Astrocyte (in vitro differentiated cells and primary cell): ENCODE measurements around the gene EMP1. TPM values are rescaled to one million over a fixed set of nuclear protein-coding genes. Genes with fewer than 3 reads are reported as not detected.

ENCODE experiments used
- DNase-seq: peaks from one replicate; pipeline ENCODE4 v3.0.0-alpha.2; 2010; ENCODE audit warnings: low read depth
- FAIRE-seq: peaks from 2 replicates; lab custom pipeline; 2011; peaks lifted over from hg19 to GRCh38; lab: Jason Lieb, UNC
- H2AFZ ChIP-seq: 2 replicates; pipeline ENCODE4 v1.6.0; 2012; ENCODE audit warnings: low read depth, low read length, inconsistent platforms
- H3K27ac ChIP-seq: 2 replicates; pipeline ENCODE4 v1.5.1; 2011; ENCODE audit warnings: low read depth, low read length, inconsistent platforms
- H3K27me3 ChIP-seq: 2 replicates; pipeline ENCODE4 v1.6.0; 2011; ENCODE audit warnings: low read length, inconsistent platforms; ENCODE audit not compliant: insufficient read depth
- H3K36me3 ChIP-seq: 2 replicates; pipeline ENCODE4 v1.5.1; 2011; ENCODE audit warnings: low read length, inconsistent platforms; ENCODE audit not compliant: insufficient read depth
- H3K4me1 ChIP-seq: 2 replicates; pipeline ENCODE4 v1.5.1; 2011; ENCODE audit warnings: low read length, inconsistent platforms; ENCODE audit not compliant: insufficient read depth
- H3K4me2 ChIP-seq: 2 replicates; pipeline ENCODE4 v1.6.0; 2012; ENCODE audit warnings: low read length, inconsistent platforms
- H3K4me3 ChIP-seq: 2 replicates; pipeline ENCODE4 v1.5.1; 2011; ENCODE audit warnings: low read depth, mild to moderate bottlenecking, low read length, inconsistent platforms; ENCODE audit not compliant: insufficient read depth
- H3K79me2 ChIP-seq: 2 replicates; pipeline ENCODE4 v1.6.0; 2012; ENCODE audit warnings: mild to moderate bottlenecking, low read length, inconsistent platforms; ENCODE audit not compliant: insufficient read depth
- H3K9ac ChIP-seq: 2 replicates; pipeline ENCODE4 v1.6.0; 2012; ENCODE audit warnings: mild to moderate bottlenecking, low read length, inconsistent platforms
- H3K9me3 ChIP-seq: 2 replicates; pipeline ENCODE4 v1.5.1; 2012; ENCODE audit warnings: low read depth, mild to moderate bottlenecking, low read length, inconsistent platforms; ENCODE audit not compliant: insufficient read depth
- H4K20me1 ChIP-seq: 2 replicates; pipeline ENCODE4 v1.6.0; 2012; ENCODE audit warnings: low read length, inconsistent platforms; ENCODE audit not compliant: insufficient read depth
- H3K27ac Mint-ChIP-seq: one replicate; pipeline ENCODE4 v1.8.0; 2021; ENCODE audit warnings: mild to moderate bottlenecking, mixed read lengths; ENCODE audit not compliant: unreplicated experiment
- H3K27me3 Mint-ChIP-seq: one replicate; pipeline ENCODE4 v1.8.0; 2021; ENCODE audit warnings: low read depth, mixed read lengths; ENCODE audit not compliant: unreplicated experiment
- H3K36me3 Mint-ChIP-seq: one replicate; pipeline ENCODE4 v1.8.0; 2021; ENCODE audit warnings: low read depth, mixed read lengths; ENCODE audit not compliant: unreplicated experiment
- H3K4me1 Mint-ChIP-seq: one replicate; pipeline ENCODE4 v1.8.0; 2021; ENCODE audit warnings: low read depth, mixed read lengths; ENCODE audit not compliant: unreplicated experiment
- H3K4me3 Mint-ChIP-seq: one replicate; pipeline ENCODE4 v1.8.0; 2021; ENCODE audit warnings: mild to moderate bottlenecking, moderate library complexity, mixed read lengths; ENCODE audit not compliant: unreplicated experiment
- H3K9me3 Mint-ChIP-seq: one replicate; pipeline ENCODE4 v1.8.0; 2021; ENCODE audit warnings: mild to moderate bottlenecking, mixed read lengths; ENCODE audit not compliant: unreplicated experiment
- EZH2 ChIP-seq: IDR thresholded peaks from 2 replicates; pipeline ENCODE4 v1.6.1; 2012; ENCODE audit warnings: mild to moderate bottlenecking, low read length, inconsistent platforms; ENCODE audit not compliant: insufficient read depth
- total RNA-seq: library from RNA; stranded (reverse); gene quantifications from 2 replicates; pipeline ENCODE4 v1.2.1, GENCODE V29; 2021
- TF ChIP-seq, protein P1 (sequence below): IDR thresholded peaks from 2 replicates; pipeline ENCODE4 v1.5.1; 2011; ENCODE audit warnings: low read depth, mild to moderate bottlenecking, inconsistent platforms, low read length, moderate library complexity; ENCODE audit not compliant: insufficient read depth

Gene EMP1
- total RNA-seq, 1 donor from 2014 or later = 71.7 TPM

DNA sequence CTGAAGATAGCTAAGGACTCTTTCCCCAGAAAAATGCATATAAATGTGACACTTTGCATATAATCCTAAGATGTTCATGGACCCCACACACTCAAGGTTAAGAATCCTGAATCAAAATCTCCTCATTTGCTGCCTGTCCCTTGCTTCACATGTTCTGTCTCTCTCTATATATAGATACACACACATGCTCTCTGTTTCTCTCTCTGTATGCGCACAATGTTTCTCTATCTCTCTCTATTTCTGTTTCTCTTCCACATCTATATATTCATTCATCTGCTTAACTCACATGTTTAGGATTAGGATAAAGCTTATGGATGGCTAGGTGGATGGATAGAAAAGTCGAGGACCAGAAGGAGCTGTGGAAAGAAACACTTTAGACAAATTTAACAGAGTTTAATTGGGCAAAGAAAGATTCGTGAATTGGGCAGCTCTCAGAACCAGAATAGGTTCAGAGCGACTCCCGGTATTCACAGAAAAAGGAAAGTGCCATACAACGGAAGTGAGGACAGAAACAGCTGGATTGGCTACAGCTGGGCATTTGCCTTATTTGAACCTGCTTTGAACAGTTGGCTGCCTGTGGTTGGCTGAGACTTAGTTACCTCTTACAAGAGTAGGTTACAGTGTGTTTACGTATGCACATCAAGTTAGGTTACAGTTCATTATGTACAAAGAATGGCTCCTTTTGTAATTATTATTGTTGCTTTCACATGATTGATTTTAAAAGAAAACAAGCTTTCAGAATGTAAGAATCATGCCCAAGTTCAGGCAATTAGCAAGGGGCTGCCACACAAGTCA is 57.6 kb downstream of the EMP1 start:
- H3K4me3 ChIP-seq = no peak overlapping the region
- H3K4me2 ChIP-seq = no peak overlapping the region
- peaks cover 15% of the 10 kb centered on the region for H3K4me1 ChIP-seq
- no peaks in the 10 kb centered on the region for H4K20me1 ChIP-seq
- H3K9me3 ChIP-seq = no peaks in the 10 kb centered on the region
- TF ChIP-seq EZH2 = no peak
- TF ChIP-seq, protein P1, sequence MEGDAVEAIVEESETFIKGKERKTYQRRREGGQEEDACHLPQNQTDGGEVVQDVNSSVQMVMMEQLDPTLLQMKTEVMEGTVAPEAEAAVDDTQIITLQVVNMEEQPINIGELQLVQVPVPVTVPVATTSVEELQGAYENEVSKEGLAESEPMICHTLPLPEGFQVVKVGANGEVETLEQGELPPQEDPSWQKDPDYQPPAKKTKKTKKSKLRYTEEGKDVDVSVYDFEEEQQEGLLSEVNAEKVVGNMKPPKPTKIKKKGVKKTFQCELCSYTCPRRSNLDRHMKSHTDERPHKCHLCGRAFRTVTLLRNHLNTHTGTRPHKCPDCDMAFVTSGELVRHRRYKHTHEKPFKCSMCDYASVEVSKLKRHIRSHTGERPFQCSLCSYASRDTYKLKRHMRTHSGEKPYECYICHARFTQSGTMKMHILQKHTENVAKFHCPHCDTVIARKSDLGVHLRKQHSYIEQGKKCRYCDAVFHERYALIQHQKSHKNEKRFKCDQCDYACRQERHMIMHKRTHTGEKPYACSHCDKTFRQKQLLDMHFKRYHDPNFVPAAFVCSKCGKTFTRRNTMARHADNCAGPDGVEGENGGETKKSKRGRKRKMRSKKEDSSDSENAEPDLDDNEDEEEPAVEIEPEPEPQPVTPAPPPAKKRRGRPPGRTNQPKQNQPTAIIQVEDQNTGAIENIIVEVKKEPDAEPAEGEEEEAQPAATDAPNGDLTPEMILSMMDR = no peak
- no peaks in the 10 kb centered on the region for H3K79me2 ChIP-seq
- no peaks in the 10 kb centered on the region for H3K36me3 Mint-ChIP-seq
- H3K36me3 ChIP-seq = no peaks in the 10 kb centered on the region
- H3K9ac ChIP-seq = no peak overlapping the region
- DNase-seq = no peak
- no peak overlapping the region for H3K27ac Mint-ChIP-seq
- H3K4me3 Mint-ChIP-seq = no peak overlapping the region
- peaks cover 22% of the 10 kb centered on the region for H3K4me1 Mint-ChIP-seq
- H3K27me3 ChIP-seq = no peaks in the 10 kb centered on the region
- H2AFZ ChIP-seq = no peak overlapping the region
- no peak for FAIRE-seq
- no peaks in the 10 kb centered on the region for H3K27me3 Mint-ChIP-seq
- H3K27ac ChIP-seq = no peak overlapping the region
- H3K9me3 Mint-ChIP-seq = peaks cover 2% of the 10 kb centered on the region

DNA sequence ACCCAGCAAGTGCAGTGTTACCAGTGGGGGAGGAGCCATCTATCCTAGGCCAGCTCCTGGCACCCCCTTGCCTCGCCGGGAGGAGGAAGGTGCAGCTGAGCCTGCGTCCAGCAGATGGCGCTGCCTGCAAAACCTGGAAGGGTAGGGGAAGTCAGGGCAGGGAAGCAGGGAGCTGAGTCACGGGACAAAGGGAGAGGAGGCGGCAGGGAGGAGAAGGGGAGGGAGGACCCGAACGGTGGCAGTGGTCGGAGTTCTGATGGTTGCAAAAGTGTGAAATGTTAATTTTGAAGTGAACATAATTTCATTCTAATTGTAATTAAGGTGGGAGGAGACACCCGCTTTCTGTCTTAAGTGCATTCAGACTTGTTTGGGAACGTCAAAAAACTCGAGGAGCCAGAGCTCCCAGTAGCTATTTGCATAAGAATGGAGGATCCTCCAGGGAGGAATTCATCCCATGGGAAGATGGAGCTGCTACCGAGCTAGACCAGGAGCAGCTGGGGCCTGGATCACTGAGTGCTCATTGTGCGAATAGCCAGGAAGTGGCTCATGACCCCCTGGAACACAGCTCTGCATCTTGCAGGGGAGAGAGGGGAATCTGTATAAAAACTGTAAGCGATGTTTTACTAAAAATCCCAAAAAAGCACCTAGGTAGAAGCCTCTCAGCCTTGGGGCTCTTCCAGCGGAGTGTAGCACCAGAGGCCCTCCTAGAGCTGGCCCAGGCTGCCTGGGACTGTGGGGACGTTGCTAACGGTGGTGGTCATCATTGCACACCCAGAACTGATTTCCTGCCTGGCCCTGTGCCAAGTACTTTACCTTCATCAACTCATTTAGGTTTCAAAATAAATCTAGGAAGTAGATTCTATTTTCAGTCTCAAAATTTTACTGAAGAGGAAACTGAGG is 59.5 kb downstream of the EMP1 start:
- Histone ChIP-seq H3K79me2 (no peaks in the 10 kb centered on the region), H3K4me1 (peaks cover 6% of the 10 kb centered on the region), H3K27me3 (no peaks in the 10 kb centered on the region), H3K4me3 (peak overlapping the region; percentile 55), H3K36me3 (no peaks in the 10 kb centered on the region), H3K27ac (no peak overlapping the region), H3K9ac (peak overlapping the region; percentile 26), H3K4me2 (peak overlapping the region; percentile 82), H3K9me3 (no peaks in the 10 kb centered on the region), H2AFZ (peak overlapping the region; percentile 52), H4K20me1 (no peaks in the 10 kb centered on the region)
- Mint-ChIP-seq H3K4me3 (peak overlapping the region; percentile 78), H3K4me1 (peaks cover 16% of the 10 kb centered on the region), H3K36me3 (no peaks in the 10 kb centered on the region), H3K9me3 (no peaks in the 10 kb centered on the region), H3K27ac (peak overlapping the region; percentile 92), H3K27me3 (no peaks in the 10 kb centered on the region)
- FAIRE-seq (no peak), DNase-seq (peak; percentile 81)
- no peak for TF ChIP-seq EZH2
- TF ChIP-seq, protein P1 = peak; percentile 98
